Psoas muscle (tissue), 8 donors: ENCODE measurements around the gene LCE1E. TPM values are rescaled to one million over a fixed set of nuclear protein-coding genes. Genes with fewer than 3 reads are reported as not detected.

Source experiments
- ATAC-seq, 4 donors: fragments of 200-7000 bp; cut with Tn5 transposase; one replicate each; pipeline ENCODE4 v1.9.1; 2020; ENCODE audit warnings: moderate library complexity in 3 of 4, mild to moderate bottlenecking in 2 of 4
- DNase-seq, 2 donors: peaks; one replicate each; pipeline ENCODE4 v3.0.0-alpha.2; 2020
- H3K27ac ChIP-seq: fragments of 200-600 bp; one replicate; pipeline ENCODE4 v1.8.0; 2022
- H3K27me3 ChIP-seq, 3 donors: fragments of 200-600 bp in 1 of 3; one replicate each; pipeline versions ENCODE4 v1.6.1 to v1.8.0; 2013 to 2022; ENCODE audit warnings: low read length in 2 of 3, mild to moderate bottlenecking in 2 of 3, moderate library complexity in 1 of 3; ENCODE audit not compliant: insufficient read depth in 3 of 3
- H3K36me3 ChIP-seq, 2 donors: fragments of 200-600 bp in 1 of 2; one replicate each; pipeline versions ENCODE4 v1.6.1 to v1.8.0; 2013 to 2022; ENCODE audit warnings: low read depth in 1 of 2, mild to moderate bottlenecking in 1 of 2, moderate library complexity in 1 of 2; ENCODE audit not compliant: insufficient read depth in 1 of 2
- H3K4me1 ChIP-seq: fragments of 200-600 bp; one replicate; pipeline ENCODE4 v1.8.0; 2022
- H3K4me3 ChIP-seq: fragments of 200-600 bp; one replicate; pipeline ENCODE4 v1.8.0; 2022; ENCODE audit warnings: mild to moderate bottlenecking
- H3K9me3 ChIP-seq: fragments of 200-600 bp; one replicate; pipeline ENCODE4 v1.8.0; 2022
- WGBS, 3 donors: extraction: QIAGEN DNeasy Blood & Tissue Kit; methylation state at CpG; one replicate each; pipeline versions ENCODE4 v1.1.6 to v1.1.7; 2013; 5-methylcytosine and 5-hydroxymethylcytosine counted together
- intact Hi-C, 2 donors: fragments of 100-400 bp; cut with DNase I; formaldehyde crosslinking; loops; one replicate each; pipeline versions ENCODE4 v1.11.0 to v1.14.2; 2022
- long read RNA-seq, 2 donors: library from polyadenylated mRNA; unstranded; transcript quantifications; one replicate each; pipeline ENCODE4 v2.0.0, GENCODE V29; 2021
- polyA plus RNA-seq, 3 donors: library from polyadenylated mRNA; stranded (reverse); fragments of 200-250 nt; gene quantifications; one replicate each; pipeline ENCODE4 v1.2.3, GENCODE V29; 2013
- total RNA-seq, 4 donors: library from RNA; stranded (reverse); fragmentation: NEBNext Ultra II Directional in 2 of 4; extraction: Animal tissue kit (Norgen Biotek cat#: 25700) in 2 of 4; gene quantifications; one replicate each; pipeline versions ENCODE4 v1.2.1 to v1.2.4, GENCODE V29; 2021 to 2023
- TF ChIP-seq, protein P1 (sequence below): fragments of 200-600 bp; IDR thresholded peaks from one replicate; pipeline ENCODE4 v1.8.0; 2022; ENCODE audit warnings: antibody characterized with exemption
- donor health status: healthy with polysubstance abuse.
- donor health status: DM: no; HTN: no; CAD: no; lungs with moderate emphysema.
- donor health status: Bipolar disorder and iron deficiency.
- donor health status: healthy.
- donor health status: DM: yes; HTN: yes; CAD: no.
- donor health status: DM: no; HTN: no; CAD: no.
- donor health status: DM: no; HTN: no; CAD: no.
- donor health status: DM: yes; HTN: yes; CAD: no.

Gene LCE1E, protein sequence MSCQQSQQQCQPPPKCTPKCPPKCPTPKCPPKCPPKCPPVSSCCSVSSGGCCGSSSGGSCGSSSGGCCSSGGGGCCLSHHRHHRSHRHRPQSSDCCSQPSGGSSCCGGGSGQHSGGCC
- total RNA-seq (not detected), polyA plus RNA-seq (not detected)
- long read RNA-seq, donor 1: 0 reads
- long read RNA-seq, donor 2: 0 reads

DNA sequence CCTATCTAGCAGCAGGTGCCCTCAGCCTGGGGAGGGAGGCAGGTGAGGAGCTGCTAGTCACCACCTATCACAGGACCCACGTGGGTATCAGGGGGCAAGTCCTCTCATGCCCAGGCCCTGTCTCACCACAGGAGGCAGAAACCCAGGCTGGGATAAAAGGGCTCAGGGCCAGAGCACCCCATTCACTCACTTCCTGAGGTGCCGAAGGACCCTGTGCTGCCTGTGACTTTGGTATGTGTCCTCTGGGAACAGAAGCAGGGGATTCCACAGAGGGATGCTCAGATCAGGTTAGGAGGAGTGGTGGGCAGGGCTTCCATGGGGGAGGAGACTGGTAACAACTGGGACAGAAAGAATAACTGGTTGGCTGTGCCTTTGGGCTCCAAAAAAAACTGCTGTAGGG, at the start of gene LCE1E:
Gene LCE1E, plus strand, starts transcription at position 181 of the 400 bp plus-strand sequence. CDS start 1,043 bp downstream, outside the sequence.
- ATAC-seq (no peak), DNase-seq (no peak)
- no peaks in the 10 kb centered on the region for H3K9me3 ChIP-seq
- H3K4me3 ChIP-seq: no peak within 1 kb of the TSS
- no peaks in the 10 kb centered on the region for H3K36me3 ChIP-seq
- WGBS, 3 donors: 14 to 26% (median 19%) methylated on average over 2 of the region's 2 CpGs
- no peak within 1 kb of the TSS for H3K27ac ChIP-seq
- no peaks in the 10 kb centered on the region for H3K4me1 ChIP-seq
- H3K27me3 ChIP-seq: no peaks in the 10 kb centered on the region
- TF ChIP-seq, protein P1, sequence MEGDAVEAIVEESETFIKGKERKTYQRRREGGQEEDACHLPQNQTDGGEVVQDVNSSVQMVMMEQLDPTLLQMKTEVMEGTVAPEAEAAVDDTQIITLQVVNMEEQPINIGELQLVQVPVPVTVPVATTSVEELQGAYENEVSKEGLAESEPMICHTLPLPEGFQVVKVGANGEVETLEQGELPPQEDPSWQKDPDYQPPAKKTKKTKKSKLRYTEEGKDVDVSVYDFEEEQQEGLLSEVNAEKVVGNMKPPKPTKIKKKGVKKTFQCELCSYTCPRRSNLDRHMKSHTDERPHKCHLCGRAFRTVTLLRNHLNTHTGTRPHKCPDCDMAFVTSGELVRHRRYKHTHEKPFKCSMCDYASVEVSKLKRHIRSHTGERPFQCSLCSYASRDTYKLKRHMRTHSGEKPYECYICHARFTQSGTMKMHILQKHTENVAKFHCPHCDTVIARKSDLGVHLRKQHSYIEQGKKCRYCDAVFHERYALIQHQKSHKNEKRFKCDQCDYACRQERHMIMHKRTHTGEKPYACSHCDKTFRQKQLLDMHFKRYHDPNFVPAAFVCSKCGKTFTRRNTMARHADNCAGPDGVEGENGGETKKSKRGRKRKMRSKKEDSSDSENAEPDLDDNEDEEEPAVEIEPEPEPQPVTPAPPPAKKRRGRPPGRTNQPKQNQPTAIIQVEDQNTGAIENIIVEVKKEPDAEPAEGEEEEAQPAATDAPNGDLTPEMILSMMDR: no peak
- intact Hi-C loops: no loop called here

DNA sequence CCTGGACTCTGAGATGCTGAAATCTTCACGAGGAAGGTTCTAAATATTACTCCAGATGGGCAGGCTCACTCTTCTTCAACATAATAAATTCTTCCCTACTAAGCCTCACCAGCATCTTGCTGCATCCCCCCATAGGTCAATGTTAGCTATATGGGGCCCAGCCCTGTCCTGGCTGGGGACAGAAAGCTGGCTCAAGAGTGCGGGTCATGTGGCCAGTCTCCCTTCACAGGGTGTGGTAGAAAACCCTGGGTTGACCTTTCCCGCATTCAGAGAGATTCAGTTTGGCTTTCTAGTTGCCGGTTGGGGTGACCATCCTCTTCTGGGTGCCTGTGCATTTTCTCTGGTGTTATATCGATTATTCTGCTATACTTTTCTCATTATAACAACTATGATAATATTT, 48.1 kb upstream of the LCE1E start:
- Histone ChIP-seq H3K4me1 (no peaks in the 10 kb centered on the region), H3K9me3 (no peaks in the 10 kb centered on the region), H3K27me3 (no peaks in the 10 kb centered on the region), H3K27ac (no peak overlapping the region), H3K4me3 (no peak overlapping the region), H3K36me3 (no peaks in the 10 kb centered on the region)
- WGBS, 3 donors: 62 to 68% (median 66%) methylated on average over 5 of the region's 5 CpGs
- TF ChIP-seq, protein P1: no peak
- DNase-seq (no peak), ATAC-seq (no peak)
- intact Hi-C loops: no loop called here

DNA sequence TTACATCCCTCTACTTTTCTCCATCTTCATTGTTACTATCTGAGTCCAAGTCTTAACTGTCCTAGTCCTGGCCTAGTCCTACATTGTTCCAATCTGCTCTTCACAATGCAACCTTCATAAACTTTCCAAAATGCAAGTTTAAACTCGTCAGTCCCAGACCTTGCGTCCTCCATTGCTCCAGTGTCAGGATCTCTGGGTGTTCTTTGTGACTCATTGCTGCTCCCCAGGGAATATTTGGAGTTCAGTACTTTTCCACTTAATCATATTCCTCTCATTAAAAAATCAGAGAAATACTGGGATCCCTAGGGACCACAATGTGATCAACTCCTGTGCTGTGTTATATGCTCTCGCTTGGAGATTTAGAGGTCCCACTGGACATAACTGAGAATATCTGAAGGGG, 46.2 kb upstream of the LCE1E start:
- no peaks in the 10 kb centered on the region for H3K4me1 ChIP-seq
- no peak overlapping the region for H3K27ac ChIP-seq
- ATAC-seq (no peak), DNase-seq (no peak)
- no peaks in the 10 kb centered on the region for H3K27me3 ChIP-seq
- intact Hi-C loops: no loop called here
- 69 to 72% (median 72%) methylated on average over 3 of the region's 3 CpGs for WGBS, 3 donors
- H3K4me3 ChIP-seq: no peak overlapping the region
- TF ChIP-seq, protein P1: no peak
- H3K9me3 ChIP-seq: no peaks in the 10 kb centered on the region
- no peaks in the 10 kb centered on the region for H3K36me3 ChIP-seq

DNA sequence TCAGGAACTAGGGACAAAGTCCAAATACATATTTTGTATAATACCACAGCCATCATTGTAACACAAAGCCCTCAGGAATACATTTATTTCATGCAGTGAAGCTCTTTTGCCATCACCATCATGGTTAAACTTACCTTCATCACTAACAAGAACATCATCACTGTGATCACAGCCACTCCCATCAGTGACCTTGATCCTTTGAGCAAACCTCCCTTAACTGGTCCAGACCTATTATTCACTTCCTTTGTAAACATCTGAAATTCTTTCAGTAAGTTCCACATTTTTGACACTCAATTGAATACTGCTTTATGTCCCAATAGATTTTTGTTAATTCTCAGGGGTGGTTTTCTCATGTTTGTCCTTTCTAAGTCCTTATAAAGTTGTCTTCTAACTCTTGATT, 44.4 kb upstream of the LCE1E start:
- intact Hi-C loops: no loop called here
- ATAC-seq (no peak), DNase-seq (no peak)
- Histone ChIP-seq H3K27ac (no peak overlapping the region), H3K27me3 (no peaks in the 10 kb centered on the region), H3K36me3 (no peaks in the 10 kb centered on the region), H3K4me3 (no peak overlapping the region), H3K9me3 (no peaks in the 10 kb centered on the region), H3K4me1 (no peaks in the 10 kb centered on the region)
- TF ChIP-seq, protein P1: no peak
